K562 (cell line): ENCODE results near the gene NKAIN4. TPM values are rescaled to one million over a fixed set of nuclear protein-coding genes. Genes with fewer than 3 reads are reported as not detected.

Source experiments
- ATAC-seq: fragments of 200-7000 bp; cut with Tn5 transposase; 3 replicates; pipeline ENCODE4 v1.9.1; 2020; ENCODE audit warnings: moderate library complexity
- BruUV-seq: library from RNA; stranded (reverse); fragments of 400-500 nt; replicated peaks from 2 replicates; lab custom pipeline; 2021; lab: Mats Ljungman, UMichigan
- CTCF ChIA-PET: fragments of 300-600 bp; formaldehyde crosslinking; extraction: SDS; loops from one replicate; lab custom pipeline; 2021; ENCODE audit warnings: low intra/inter-chr PET ratio; lab: Yijun Ruan, JAX
- POLR2A ChIA-PET: fragments of 300-600, 350-650 bp; sonication (Branson Sonifier 250); formaldehyde crosslinking; extraction: SDS; loops from one replicate; lab custom pipeline; 2021; ENCODE audit warnings: antibody characterized with exemption, inconsistent platforms; lab: Yijun Ruan, JAX
- DNase-seq, 4 experiments: peaks; one replicate each; pipeline versions ENCODE4 v3.0.0 to v3.0.0-alpha.2; 2011 to 2018; ENCODE audit warnings: low spot score in 3 of 4, mixed read lengths in 3 of 4; ENCODE audit errors: extremely low read depth in 1 of 4
- FAIRE-seq: peaks from 2 replicates; lab custom pipeline; 2011; peaks lifted over from hg19 to GRCh38; lab: Jason Lieb, UNC
- H2AFZ ChIP-seq: 2 replicates; pipeline ENCODE4 v1.6.0; 2011; ENCODE audit warnings: low read depth, low read length, control low read depth, inconsistent platforms
- H3K27ac ChIP-seq: fragments of 200-600 bp; 3 replicates; pipeline ENCODE4 v1.8.0; 2011; ENCODE audit warnings: low read depth, mild to moderate bottlenecking, control low read depth, inconsistent platforms, low read length, moderate library complexity, mixed read lengths; ENCODE audit errors: extremely low read depth
- H3K27me3 ChIP-seq, 2 experiments: fragments of 300-600 bp in 1 of 2; 2 replicates in 1 of 2; 3 replicates in 1 of 2; pipeline versions ENCODE4 v1.6.0 to v1.8.0; 2011; ENCODE audit warnings: inconsistent platforms in 2 of 2, low read length in 2 of 2, mild to moderate bottlenecking in 1 of 2, mixed read lengths in 1 of 2, moderate library complexity in 1 of 2; ENCODE audit not compliant: control insufficient read depth in 2 of 2, insufficient read depth in 2 of 2
- H3K36me3 ChIP-seq: fragments of 300-600 bp; 3 replicates; pipeline ENCODE4 v1.8.0; 2011; ENCODE audit warnings: mild to moderate bottlenecking, low read length, inconsistent platforms; ENCODE audit not compliant: control insufficient read depth, insufficient read depth
- H3K4me1 ChIP-seq, 2 experiments: fragments of 200-600 bp in 1 of 2; replicated peaks in 1 of 2; 2 replicates in 1 of 2; 3 replicates in 1 of 2; pipeline versions ENCODE4 v1.5.1 to v1.8.0; 2011; ENCODE audit warnings: inconsistent platforms in 2 of 2, low read length in 2 of 2, mild to moderate bottlenecking in 1 of 2, mixed read lengths in 1 of 2, moderate library complexity in 1 of 2; ENCODE audit not compliant: control insufficient read depth in 2 of 2, insufficient read depth in 2 of 2
- H3K4me2 ChIP-seq: 2 replicates; pipeline ENCODE4 v1.6.1; 2011; ENCODE audit warnings: low read length, control low read depth, inconsistent platforms, mixed read lengths; ENCODE audit not compliant: insufficient read depth
- H3K4me3 ChIP-seq: fragments of 200-600 bp; sonication (generic), shearing (Covaris generic); 2 replicates; pipeline ENCODE4 v1.5.1; 2016; ENCODE audit warnings: control low read depth, inconsistent platforms
- H3K79me2 ChIP-seq: fragments of 200-600 bp; 3 replicates; pipeline ENCODE4 v1.8.0; 2011; ENCODE audit warnings: low read length, inconsistent platforms; ENCODE audit not compliant: control insufficient read depth, insufficient read depth
- H3K9ac ChIP-seq, 2 experiments: 2 replicates each; pipeline versions ENCODE4 v1.6.0 to v1.6.1; 2011; ENCODE audit warnings: low read depth in 2 of 2, low read length in 2 of 2, control low read depth in 1 of 2, inconsistent platforms in 1 of 2, mild to moderate bottlenecking in 1 of 2, mixed read lengths in 1 of 2; ENCODE audit not compliant: insufficient read depth in 1 of 2
- H3K9me1 ChIP-seq: one replicate; pipeline ENCODE4 v1.6.0; 2011; ENCODE audit warnings: inconsistent platforms, mild to moderate bottlenecking, low read length, moderate library complexity; ENCODE audit not compliant: control insufficient read depth, insufficient read depth
- H3K9me3 ChIP-seq: replicated peaks from 2 replicates; pipeline ENCODE4 v1.5.1; 2011; ENCODE audit warnings: low read depth, low read length, inconsistent platforms; ENCODE audit not compliant: control insufficient read depth, insufficient read depth
- H4K20me1 ChIP-seq: replicated peaks from 2 replicates; pipeline ENCODE4 v1.6.1; 2011; ENCODE audit warnings: low read length, inconsistent platforms, mixed read lengths; ENCODE audit not compliant: control insufficient read depth, insufficient read depth
- ARHGAP35 ChIP-seq: fragments of 450-650 bp; IDR thresholded peaks from 2 replicates; pipeline ENCODE4 v1.6.1; 2018; ENCODE audit not compliant: partially characterized antibody
- CC2D1A ChIP-seq: fragments of 450-650 bp; IDR thresholded peaks from 2 replicates; pipeline ENCODE4 v1.6.1; 2017; ENCODE audit warnings: mild to moderate bottlenecking
- CSDE1 ChIP-seq, 2 experiments: fragments of 450-650 bp; IDR thresholded peaks; 2 replicates each; pipeline ENCODE4 v1.6.1; 2016; ENCODE audit warnings: mild to moderate bottlenecking in 1 of 2
- GABPA ChIP-seq: fragments of 200-800 bp; sonication (Bioruptor generic); conservative IDR thresholded peaks from 2 replicates; pipeline ENCODE4 v1.6.1; 2016; ENCODE audit warnings: low read depth, missing genetic modification characterization, missing compliant biosample characterization
- GATA2 ChIP-seq: sonication (generic); formaldehyde crosslinking; IDR thresholded peaks from 2 replicates; pipeline ENCODE4 v1.4.0; 2020; ENCODE audit warnings: mild to moderate bottlenecking, missing genetic modification reagents
- GATAD2B ChIP-seq: fragments of 450-650 bp; IDR thresholded peaks from 2 replicates; pipeline ENCODE4 v1.6.1; 2017; ENCODE audit warnings: mild to moderate bottlenecking, borderline replicate concordance
- HIVEP1 ChIP-seq: fragments of 250-450 bp; sonication (Bioruptor Pico); IDR thresholded peaks from 2 replicates; pipeline ENCODE4 v1.4.0; 2020; ENCODE audit warnings: mild to moderate bottlenecking
- HSF4 ChIP-seq: fragments of 250-450 bp; sonication (Bioruptor Pico); IDR thresholded peaks from 2 replicates; pipeline ENCODE4 v2.1.2; 2022; ENCODE audit warnings: mild to moderate bottlenecking, moderate library complexity, borderline replicate concordance
- POU5F1 ChIP-seq: fragments of 150-350 bp; IDR thresholded peaks from 2 replicates; pipeline ENCODE4 v1.6.1; 2014; ENCODE audit warnings: borderline replicate concordance, low read length, low read depth, mild to moderate bottlenecking; ENCODE audit not compliant: partially characterized antibody
- RAD21 ChIP-seq, 2 experiments: fragments of 250-450 bp in 1 of 2; fragments of 450-650 bp in 1 of 2; sonication (Bioruptor Pico) in 1 of 2; formaldehyde crosslinking in 1 of 2; IDR thresholded peaks in 1 of 2; conservative IDR thresholded peaks in 1 of 2; 2 replicates each; pipeline versions ENCODE4 v1.4.0 to v1.8.0; 2020 to 2022; ENCODE audit warnings: mild to moderate bottlenecking in 2 of 2, moderate library complexity in 1 of 2
- RBM25 ChIP-seq: fragments of 200-400 bp; formaldehyde crosslinking; IDR thresholded peaks from 2 replicates; pipeline ENCODE4 v1.6.1; 2018; ENCODE audit warnings: low read length, low read depth, moderate library complexity; ENCODE audit not compliant: severe bottlenecking
- SIRT6 ChIP-seq: IDR thresholded peaks from one replicate; pipeline ENCODE4 v1.6.1; 2012; ENCODE audit warnings: low read depth, mild to moderate bottlenecking, control low read depth, inconsistent platforms, low read length, moderate library complexity
- SIX5 ChIP-seq, 2 experiments: IDR thresholded peaks; 2 replicates each; pipeline ENCODE4 v1.6.1; 2011; ENCODE audit warnings: low read length in 2 of 2, borderline replicate concordance in 1 of 2, low read depth in 1 of 2, mild to moderate bottlenecking in 1 of 2, moderate library complexity in 1 of 2; ENCODE audit not compliant: insufficient read depth in 1 of 2
- SREBF2 ChIP-seq: sonication (generic); formaldehyde crosslinking; IDR thresholded peaks from 2 replicates; pipeline ENCODE4 v1.4.0; 2020; ENCODE audit warnings: mild to moderate bottlenecking, missing genetic modification reagents
- ZFP30 ChIP-seq: fragments of 250-450 bp; sonication (Bioruptor Pico); IDR thresholded peaks from 2 replicates; pipeline ENCODE4 v1.8.0; 2022; ENCODE audit warnings: moderate library complexity, mild to moderate bottlenecking, inconsistent platforms, borderline replicate concordance
- ZKSCAN3 ChIP-seq: fragments of 250-450 bp; sonication (Bioruptor Pico); IDR thresholded peaks from 2 replicates; pipeline ENCODE4 v1.4.0; 2020
- ZNF324 ChIP-seq: fragments of 250-450 bp; sonication (Bioruptor Pico); IDR thresholded peaks from 2 replicates; pipeline ENCODE4 v1.4.0; 2020; ENCODE audit warnings: mild to moderate bottlenecking
- ZNF561 ChIP-seq: fragments of 450-650 bp; formaldehyde crosslinking; conservative IDR thresholded peaks from 2 replicates; pipeline ENCODE4 v1.4.0; 2020; ENCODE audit warnings: mild to moderate bottlenecking, moderate library complexity
- ZSCAN32 ChIP-seq: fragments of 450-650 bp; formaldehyde crosslinking; IDR thresholded peaks from 2 replicates; pipeline ENCODE4 v1.4.0; 2020; ENCODE audit warnings: mild to moderate bottlenecking, moderate library complexity
- WGBS: fragments of 100-300 bp; shearing (Covaris generic); methylation state at CpG from one replicate; pipeline ENCODE4 v1.1.6; 2016; ENCODE audit warnings: low coverage, mixed read lengths; ENCODE audit not compliant: insufficient coverage; ENCODE audit errors: missing lambda C conversion rate; 5-methylcytosine and 5-hydroxymethylcytosine counted together
- in situ Hi-C: fragments of 300-500 bp; cut with MboI; formaldehyde crosslinking; loops from 4 replicates; pipeline ENCODE4 v1.15.0; 2018; ENCODE audit warnings: inconsistent platforms, mixed read lengths
- intact Hi-C: fragments of 100-400 bp; cut with micrococcal nuclease; formaldehyde crosslinking; loops from 2 replicates; pipeline ENCODE4 v1.14.2; 2022
- polyA plus RNA-seq, 8 experiments: library from polyadenylated mRNA; depleted of rRNA in 4 of 8; stranded (reverse) in 5 of 8; unstranded in 3 of 8; fragments of >200 nt; fragmentation: Nextera tagmentation in 2 of 8; fragmentation: Illumina TruSeq in 1 of 8; extraction: Ambion mirVana in 2 of 8; extraction: Trizol in 1 of 8; gene quantifications; 2 replicates each; pipeline versions ENCODE4 v1.2.1 to v1.2.3, GENCODE V29; 2011 to 2014; ENCODE audit warnings: inconsistent platforms in 1 of 8, missing spikeins in 1 of 8
- total RNA-seq, 7 experiments: library from RNA; depleted of rRNA in 6 of 7; stranded (reverse); fragments of >200 nt in 6 of 7; fragmentation: Illumina TruSeq in 2 of 7; extraction: Trizol in 2 of 7; gene quantifications; 2 replicates each; pipeline versions ENCODE4 v1.2.1 to v1.2.3, GENCODE V29; 2011 to 2021; ENCODE audit warnings: low replicate concordance in 1 of 7
- TF ChIP-seq, protein P1 (sequence below): fragments of 450-650 bp; formaldehyde crosslinking; IDR thresholded peaks from 2 replicates; pipeline ENCODE4 v1.4.0; 2020; ENCODE audit warnings: mild to moderate bottlenecking, mixed read lengths

The NKAIN4 gene
- total and polyA plus RNA-seq, 9 of the 15 experiments (the other 6 are each of a cell fraction or from before 2014, with no cell fraction given), result not detected

DNA sequence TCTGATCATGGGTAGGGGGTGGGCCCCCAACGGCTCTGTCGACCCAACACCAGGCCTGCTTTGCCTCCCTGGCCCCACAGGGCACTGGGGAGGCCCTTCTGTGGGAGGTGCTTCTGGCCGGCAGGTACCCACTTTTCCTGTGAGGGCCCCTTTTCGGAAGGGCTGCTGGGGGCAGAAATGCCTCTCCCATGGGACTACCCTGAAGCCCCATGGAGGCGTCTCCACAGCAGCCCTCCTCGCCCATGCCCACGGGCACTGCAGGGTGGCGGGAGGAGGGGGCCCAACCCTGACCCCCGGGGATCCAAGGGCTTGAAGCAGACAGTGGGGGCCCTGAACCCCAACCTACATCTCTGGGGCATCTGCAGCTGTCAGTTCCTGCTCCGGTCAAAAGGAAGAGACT lies 16.2 kb downstream of the NKAIN4 start:
- TF ChIP-seq GATA2 (CRISPR knock-in tag), result no peak
- no peak for TF ChIP-seq CSDE1 (IDR thresholded peaks at IDR 0.05)
- TF ChIP-seq, protein P1, sequence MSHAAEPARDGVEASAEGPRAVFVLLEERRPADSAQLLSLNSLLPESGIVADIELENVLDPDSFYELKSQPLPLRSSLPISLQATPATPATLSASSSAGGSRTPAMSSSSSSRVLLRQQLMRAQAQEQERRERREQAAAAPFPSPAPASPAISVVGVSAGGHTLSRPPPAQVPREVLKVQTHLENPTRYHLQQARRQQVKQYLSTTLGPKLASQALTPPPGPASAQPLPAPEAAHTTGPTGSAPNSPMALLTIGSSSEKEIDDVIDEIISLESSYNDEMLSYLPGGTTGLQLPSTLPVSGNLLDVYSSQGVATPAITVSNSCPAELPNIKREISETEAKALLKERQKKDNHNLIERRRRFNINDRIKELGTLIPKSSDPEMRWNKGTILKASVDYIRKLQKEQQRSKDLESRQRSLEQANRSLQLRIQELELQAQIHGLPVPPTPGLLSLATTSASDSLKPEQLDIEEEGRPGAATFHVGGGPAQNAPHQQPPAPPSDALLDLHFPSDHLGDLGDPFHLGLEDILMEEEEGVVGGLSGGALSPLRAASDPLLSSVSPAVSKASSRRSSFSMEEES (CRISPR knock-in tag), result no peak
- TF ChIP-seq GATAD2B, result no peak
- no peak for TF ChIP-seq ARHGAP35
- TF ChIP-seq CC2D1A, result no peak
- no peak for TF ChIP-seq ZNF561 (CRISPR knock-in tag)
- TF ChIP-seq RBM25, result no peak
- TF ChIP-seq SIX5 (IDR thresholded peaks at IDR 0.05; ENCODE audit: borderline replicate concordance in 1 of 2, insufficient read depth in 1 of 2, low read depth in 1 of 2, low read length in 2 of 2), result no peak
- no peak for TF ChIP-seq ZSCAN32 (CRISPR knock-in tag)
- TF ChIP-seq SREBF2 (CRISPR knock-in tag), result no peak
- TF ChIP-seq ZKSCAN3 (CRISPR knock-in tag), result no peak
- TF ChIP-seq HIVEP1, result no peak
- no peak for TF ChIP-seq GABPA (tag)
- no peak for TF ChIP-seq POU5F1
- TF ChIP-seq HSF4, result no peak
- TF ChIP-seq RAD21 (CRISPR knock-in tag; conservative IDR thresholded peaks at IDR 0.05 in 1 of 2, IDR thresholded peaks at IDR 0.05 in 1 of 2), result no peak
- TF ChIP-seq ZFP30 (CRISPR knock-in tag), result no peak
- no peak for TF ChIP-seq SIRT6
- no peak for TF ChIP-seq ZNF324 (CRISPR knock-in tag)
- H3K4me3 ChIP-seq, result no peak overlapping the region
- ATAC-seq (no peak), DNase-seq (no peak), FAIRE-seq (no peak)
- CTCF ChIA-PET, result no interaction called here
- 10% methylated on average over 5 of the region's 10 CpGs for whole genome bisulfite sequencing
- no peaks in the 10 kb centered on the region for H3K79me2 ChIP-seq
- H2AFZ ChIP-seq, result no peak overlapping the region
- no TSS peak for BruUV-seq
- H3K36me3 ChIP-seq, result no peaks in the 10 kb centered on the region
- H3K4me1 ChIP-seq, result peaks cover 0 to 43% of the 10 kb centered on the region in 2 experiments; a peak in 3 of 5 replicates
- intact Hi-C loops (no loop called here), in situ Hi-C loops (no loop called here)
- H3K27ac ChIP-seq, result no peak overlapping the region
- H3K9me1 ChIP-seq, result no peaks in the 10 kb centered on the region
- no peaks in the 10 kb centered on the region for H3K9me3 ChIP-seq
- POLR2A ChIA-PET, result no interaction called here
- 0 out of 2 replicates have a peak, but pooled peaks cover 3% of the 10 kb centered on the region for H4K20me1 ChIP-seq
- no peak overlapping the region for H3K9ac ChIP-seq
- peaks cover 20 to 52% of the 10 kb centered on the region in 2 experiments; a peak in 4 of 5 replicates for H3K27me3 ChIP-seq
- H3K4me2 ChIP-seq, result no peak overlapping the region
